ENCODE results near the gene GLOD5.
"Not testable (repeated sequence)": the region's sequence is repeated elsewhere in the genome, so short reads cannot be mapped to it uniquely, and the experiment has no call there.

GLOD5 gene

DNA sequence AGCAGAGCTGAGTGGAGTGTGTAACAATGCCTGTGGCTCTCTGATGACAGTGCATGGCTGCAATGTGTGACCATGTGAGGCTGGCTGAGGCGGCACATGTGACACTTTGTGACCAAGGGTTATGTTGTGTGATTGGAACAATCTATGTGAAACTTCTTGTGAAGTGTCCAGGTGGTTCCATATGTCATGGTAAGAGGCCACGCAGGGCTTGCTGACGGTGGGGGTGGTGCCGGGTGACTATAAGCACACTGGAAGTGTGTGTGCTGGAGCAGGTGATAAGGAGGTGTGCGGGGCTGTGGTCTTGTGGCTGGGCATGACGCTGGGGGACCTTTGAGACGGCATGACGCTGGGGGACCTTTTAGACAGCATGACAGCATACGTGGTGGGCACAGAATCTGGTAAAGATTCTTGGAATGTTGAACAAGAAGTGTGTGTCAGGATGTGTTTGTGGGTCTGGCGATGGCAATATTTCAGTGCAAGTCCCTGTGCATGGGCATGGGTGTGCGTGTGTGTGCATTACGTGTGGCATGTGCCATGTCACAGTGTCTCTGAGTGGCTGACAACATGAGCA is 32.9 kb downstream of the GLOD5 start:
- DNase-seq (ENCODE audit: low spot score) = no peak

GRCh38 chrX:48794911-48795515 is 33.5 kb downstream of the GLOD5 start:
- no peak for DNase-seq (ENCODE audit: low spot score)

GRCh38 chrX:48798318-48798717 is 36.8 kb downstream of the GLOD5 start:
- DNase-seq (ENCODE audit: low spot score) = no peak

GRCh38 chrX:48800574-48801279 is 39.2 kb downstream of the GLOD5 start:
- DNase-seq (ENCODE audit: low spot score) = peak; percentile 1

DNA sequence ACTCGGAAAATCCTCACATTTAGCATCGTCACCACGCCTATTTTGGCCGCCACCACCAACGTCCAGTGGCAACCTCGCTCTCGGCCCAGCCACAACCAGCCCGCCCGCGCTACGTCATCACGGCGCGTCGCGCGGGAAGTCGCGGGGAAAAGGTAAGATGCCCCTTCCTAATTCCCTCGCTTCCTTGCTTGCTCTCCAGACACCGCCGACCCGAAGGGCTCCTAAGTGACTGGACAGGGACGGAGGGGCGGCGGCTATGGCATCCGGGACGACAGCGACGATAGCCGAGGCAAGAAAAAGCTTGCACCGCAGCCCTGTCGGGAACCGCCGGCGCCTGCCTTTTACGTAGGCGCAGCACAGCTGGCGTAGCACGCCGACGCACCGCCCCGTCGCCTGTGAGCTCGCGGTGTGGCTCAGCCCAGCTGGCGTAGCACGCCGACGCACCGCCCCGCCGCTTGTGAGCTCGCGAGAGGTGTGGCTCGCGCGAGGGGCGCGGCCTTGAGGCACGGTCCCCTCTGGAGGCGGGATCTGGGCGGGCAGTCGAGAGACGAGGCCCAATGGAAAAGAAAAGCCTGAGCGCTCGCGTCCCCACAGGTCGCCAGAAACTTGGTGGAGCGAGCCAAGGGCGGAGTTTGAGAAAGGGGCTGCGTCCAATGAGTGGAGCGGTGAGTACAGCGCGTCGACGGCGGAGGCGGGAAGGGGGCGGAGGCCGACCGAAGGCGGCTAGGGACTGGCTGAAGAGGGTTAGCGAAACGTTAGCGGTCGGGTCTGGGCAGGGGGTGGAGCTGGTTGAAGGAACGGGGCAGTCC is 39.9 kb downstream of the GLOD5 start, which contains the start of gene HDAC6:
Gene HDAC6 (plus strand): TSS at position 788 of the 809 bp plus-strand sequence. CDS start 626 bp downstream, outside the sequence.
- peak; percentile 98 for DNase-seq (ENCODE audit: low spot score)

DNA sequence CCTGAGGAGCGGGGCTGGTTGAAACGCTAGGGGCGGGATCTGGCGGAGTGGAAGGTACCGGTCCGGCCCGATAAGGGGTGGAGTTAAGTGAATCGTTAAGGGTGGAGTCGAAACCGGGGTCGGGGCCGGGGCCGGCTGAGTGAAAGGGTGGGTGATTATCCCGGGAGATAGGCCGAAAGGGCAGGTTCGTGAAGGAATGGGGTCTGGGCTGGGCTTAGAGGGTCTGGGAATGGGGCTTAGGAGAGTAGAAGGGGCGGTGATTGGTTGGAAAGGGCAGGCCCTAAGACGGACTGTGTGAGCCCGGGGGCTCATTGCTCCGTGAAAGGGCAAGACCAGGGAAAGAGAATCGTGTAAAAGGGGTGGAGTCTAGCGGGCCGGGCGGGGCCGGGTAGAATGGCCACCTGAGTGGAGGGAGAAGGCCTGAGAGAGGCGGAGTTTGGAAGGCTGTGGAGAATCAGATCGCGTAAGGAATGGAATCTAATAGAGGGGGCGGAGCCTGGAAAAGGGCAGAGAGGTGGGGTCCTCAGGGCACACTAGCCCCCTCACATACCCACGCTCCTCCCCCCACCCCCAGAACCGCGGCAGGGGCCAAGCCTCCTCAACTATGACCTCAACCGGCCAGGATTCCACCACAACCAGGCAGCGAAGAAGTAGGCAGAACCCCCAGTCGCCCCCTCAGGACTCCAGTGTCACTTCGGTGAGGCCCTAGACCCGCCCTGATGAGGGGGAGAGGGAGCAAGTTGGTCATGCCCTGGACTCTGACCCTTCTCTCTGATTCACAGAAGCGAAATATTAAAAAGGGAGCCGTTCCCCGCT is 40.8 kb downstream of the GLOD5 start:
- peak; percentile 89 for DNase-seq (ENCODE audit: low spot score)

GRCh38 chrX:48802905-48803200 is 41.3 kb downstream of the GLOD5 start:
- no peak for DNase-seq (ENCODE audit: low spot score)

DNA sequence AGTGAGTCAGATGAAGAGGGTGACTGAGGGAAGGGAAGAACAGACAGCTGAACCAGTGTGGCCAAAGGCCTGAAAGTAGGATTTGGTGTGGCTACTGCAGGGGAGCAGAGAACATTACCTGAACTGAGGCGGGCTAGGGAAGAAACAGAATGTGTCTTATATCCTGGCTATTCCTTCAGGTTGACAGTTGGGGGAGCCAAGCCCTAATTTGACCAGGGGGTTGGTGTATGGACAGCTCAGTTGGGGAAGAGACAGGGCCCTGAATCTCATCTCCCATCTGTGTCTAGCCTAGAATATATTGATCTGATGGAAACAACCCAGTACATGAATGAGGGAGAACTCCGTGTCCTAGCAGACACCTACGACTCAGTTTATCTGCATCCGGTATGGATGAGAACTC is 44.5 kb downstream of the GLOD5 start:
- DNase-seq (ENCODE audit: low spot score) = peak; percentile 4

DNA sequence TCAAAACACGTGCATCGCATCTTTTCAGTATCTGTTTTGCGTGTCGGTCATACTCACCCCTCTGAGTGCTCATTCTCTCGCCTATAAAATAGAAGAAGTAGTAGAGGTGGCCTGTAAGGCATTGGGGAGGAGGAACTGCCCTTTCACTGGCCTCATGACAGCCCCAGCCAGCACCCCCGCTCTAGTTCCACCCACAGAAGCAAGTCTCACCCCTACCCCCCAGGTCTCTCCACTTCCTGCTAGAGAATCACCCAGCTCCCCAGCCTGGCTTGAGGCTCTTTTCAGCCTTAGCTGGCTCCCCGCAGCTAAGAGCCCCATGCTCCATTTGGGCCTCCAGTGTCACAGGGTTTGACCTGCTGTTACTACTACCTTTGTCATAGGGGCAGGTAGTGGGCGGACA is 52.1 kb downstream of the GLOD5 start:
- no peak for DNase-seq (ENCODE audit: low spot score)

DNA sequence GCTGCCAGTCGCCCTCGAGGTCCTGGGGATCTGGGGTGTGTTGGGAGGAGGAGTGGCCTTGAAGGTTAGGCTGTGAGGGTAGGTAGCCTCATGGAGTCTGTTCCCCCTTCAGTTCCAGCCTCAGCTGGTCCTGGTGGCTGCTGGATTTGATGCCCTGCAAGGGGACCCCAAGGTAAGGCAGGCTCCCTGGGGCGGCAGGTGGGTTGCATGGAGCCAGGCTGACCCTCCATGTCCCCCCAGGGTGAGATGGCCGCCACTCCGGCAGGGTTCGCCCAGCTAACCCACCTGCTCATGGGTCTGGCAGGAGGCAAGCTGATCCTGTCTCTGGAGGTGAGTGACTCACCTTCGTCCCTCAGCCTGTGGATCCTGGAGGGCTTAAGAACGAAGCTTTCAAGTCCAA is 53.2 kb downstream of the GLOD5 start:
- DNase-seq (ENCODE audit: low spot score) = no peak

DNA sequence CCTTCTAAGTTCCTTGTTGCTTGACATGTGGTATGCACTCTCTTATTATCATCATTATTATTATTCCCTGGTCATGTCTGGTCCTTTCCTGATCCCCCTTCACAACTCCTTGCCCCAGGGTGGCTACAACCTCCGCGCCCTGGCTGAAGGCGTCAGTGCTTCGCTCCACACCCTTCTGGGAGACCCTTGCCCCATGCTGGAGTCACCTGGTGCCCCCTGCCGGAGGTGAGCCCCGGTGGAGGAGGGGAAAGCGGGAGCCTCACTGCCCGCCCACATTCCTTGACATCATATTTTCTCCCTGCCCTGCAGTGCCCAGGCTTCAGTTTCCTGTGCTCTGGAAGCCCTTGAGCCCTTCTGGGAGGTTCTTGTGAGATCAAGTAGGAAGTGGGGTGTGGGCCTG is 53.7 kb downstream of the GLOD5 start:
- DNase-seq (ENCODE audit: low spot score) = no peak

GRCh38 chrX:48816014-48816810 is 54.7 kb downstream of the GLOD5 start:
- no peak for DNase-seq (ENCODE audit: low spot score)

- DNase-seq (ENCODE audit: low spot score) = no peak
These were observed 56.6 kb downstream of the GLOD5 start for GRCh38 chrX:48818098-48818497.

- DNase-seq (ENCODE audit: low spot score) = no peak
These were observed 57.3 kb downstream of the GLOD5 start for GRCh38 chrX:48818866-48819265.

DNA sequence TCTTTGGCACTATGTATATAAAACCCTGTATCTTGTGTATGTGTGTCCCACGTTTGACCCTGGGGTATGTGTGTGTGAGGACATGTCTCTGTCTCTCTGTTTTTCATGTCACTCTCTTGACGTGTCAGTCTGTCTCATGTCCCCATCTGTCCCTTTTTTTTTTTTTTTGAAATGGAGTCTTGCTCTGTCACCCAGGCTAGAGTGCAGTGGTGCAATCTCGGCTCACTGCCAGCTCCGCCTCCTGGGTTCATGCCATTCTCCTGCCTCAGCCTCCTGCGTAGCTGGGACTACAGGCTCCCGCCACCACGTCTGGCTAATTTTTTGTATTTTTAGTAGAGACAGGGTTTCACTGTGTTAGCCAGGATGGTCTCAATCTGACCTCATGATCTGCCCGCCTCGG is 57.8 kb downstream of the GLOD5 start:
- DNase-seq (ENCODE audit: low spot score) = not testable (repeated sequence)

- no peak for DNase-seq (ENCODE audit: low spot score)
These were observed 61.5 kb downstream of the GLOD5 start for GRCh38 chrX:48823053-48823452.
